ENCODE measurements around the gene SAMSN1.

- no peak for TF ChIP-seq CTCF (IDR thresholded peaks at IDR 0.05)
- TF ChIP-seq POLR2A (IDR thresholded peaks at IDR 0.05) = no peak
- no peak for TF ChIP-seq EP300 (IDR thresholded peaks at IDR 0.05)
- TF ChIP-seq POLR2AphosphoS5 (IDR thresholded peaks at IDR 0.05) = no peak
Measured at GRCh38 chr21:14526199-14526598, 19.9 kb downstream of the SAMSN1 start.

Measured in gastroesophageal sphincter (tissue), 3 donors.